Thoracic aorta (tissue), 2 donors: Measurements from ENCODE around the gene MED16. TPM values are rescaled to one million over a fixed set of nuclear protein-coding genes. Genes with fewer than 3 reads are reported as not detected.

Experiments used
- ATAC-seq: fragments of 150-250 bp; one replicate; pipeline ENCODE4 v1.8.0; 2017; ENCODE audit warnings: low read depth; ENCODE audit not compliant: insufficient number of reproducible peaks, low FRiP score
- DNase-seq: peaks from one replicate; pipeline ENCODE4 v3.0.0-alpha.2; 2020; ENCODE audit warnings: low spot score
- H3K27ac ChIP-seq, 2 donors: fragments of 200-600 bp; sonication (generic); 1 replicate in 1 of 2; 2 replicates in 1 of 2; pipeline ENCODE4 v1.5.1; 2016; ENCODE audit warnings: mild to moderate bottlenecking in 2 of 2, moderate library complexity in 2 of 2
- H3K27me3 ChIP-seq: fragments of 200-600 bp; sonication (generic); replicated peaks from 2 replicates; pipeline ENCODE4 v1.6.0; 2016; ENCODE audit warnings: mild to moderate bottlenecking; ENCODE audit not compliant: insufficient read depth
- H3K36me3 ChIP-seq: fragments of 200-600 bp; sonication (generic); one replicate; pipeline ENCODE4 v1.5.1; 2016
- H3K4me1 ChIP-seq, 2 donors: fragments of 200-600 bp; sonication (generic); 1 replicate in 1 of 2; 2 replicates in 1 of 2; pipeline versions ENCODE4 v1.5.1 to v1.6.0; 2016; ENCODE audit warnings: low read depth in 2 of 2, mild to moderate bottlenecking in 1 of 2; ENCODE audit not compliant: control insufficient read depth in 1 of 2
- H3K4me3 ChIP-seq: fragments of 200-600 bp; sonication (generic); 2 replicates; pipeline ENCODE4 v1.5.1; 2016; ENCODE audit warnings: mild to moderate bottlenecking
- H3K9me3 ChIP-seq: fragments of 200-600 bp; sonication (generic); 2 replicates; pipeline ENCODE4 v1.5.1; 2016
- CTCF ChIP-seq: fragments of 200-600 bp; sonication (generic); IDR thresholded peaks from one replicate; pipeline ENCODE4 v1.5.1; 2019; ENCODE audit warnings: antibody characterized with exemption
- total RNA-seq, 2 donors: library from RNA; depleted of rRNA; stranded (reverse); fragments of >200 nt; gene quantifications; one replicate each; pipeline versions ENCODE4 v1.1.0 to v1.2.3, GENCODE V29; 2016

The MED16 gene
- 10 to 100 TPM; 29.1 to 38.0 TPM for total RNA-seq

- Histone ChIP-seq H3K36me3 (peaks cover 12% of the 10 kb centered on the region), H3K27me3 (no peaks in the 10 kb centered on the region), H3K4me1 (peaks cover 4 to 14% of the 10 kb centered on the region in 2 donors), H3K9me3 (no peaks in the 10 kb centered on the region), H3K4me3 (peak within 1 kb of the TSS; percentile 90), H3K27ac (peak within 1 kb of the TSS; percentile 61 to 91)
- DNase-seq = peak; percentile 64
- ATAC-seq = peak; percentile 83
- no peak for TF ChIP-seq CTCF
These were observed at the start of gene MED16, which contains the start of gene RNU6-9 for GRCh38 chr19:892894-893689. MED16 (minus strand) TSS chr19:893187; CDS start chr19:891131, 2,056 bp downstream. RNU6-9 (plus strand) TSS chr19:893484.

GRCh38 chr19:942133-942645 is 49.2 kb upstream of the MED16 start:
- Histone ChIP-seq H3K36me3 (no peaks in the 10 kb centered on the region), H3K4me1 (peaks cover 6 to 20% of the 10 kb centered on the region in 2 donors), H3K27ac (no peak overlapping the region), H3K27me3 (no peaks in the 10 kb centered on the region), H3K9me3 (no peaks in the 10 kb centered on the region), H3K4me3 (no peak overlapping the region)
- DNase-seq (no peak), ATAC-seq (no peak)
- TF ChIP-seq CTCF = no peak

GRCh38 chr19:941292-942132 is 48.5 kb upstream of the MED16 start:
- no peak for TF ChIP-seq CTCF
- peak overlapping the region; percentile 82 for H3K27ac ChIP-seq
- H3K4me1 ChIP-seq = peaks cover 6 to 20% of the 10 kb centered on the region in 2 donors
- DNase-seq (no peak), ATAC-seq (no peak)
- no peaks in the 10 kb centered on the region for H3K36me3 ChIP-seq
- no peaks in the 10 kb centered on the region for H3K27me3 ChIP-seq
- no peaks in the 10 kb centered on the region for H3K9me3 ChIP-seq
- peak overlapping the region; percentile 64 for H3K4me3 ChIP-seq

DNA sequence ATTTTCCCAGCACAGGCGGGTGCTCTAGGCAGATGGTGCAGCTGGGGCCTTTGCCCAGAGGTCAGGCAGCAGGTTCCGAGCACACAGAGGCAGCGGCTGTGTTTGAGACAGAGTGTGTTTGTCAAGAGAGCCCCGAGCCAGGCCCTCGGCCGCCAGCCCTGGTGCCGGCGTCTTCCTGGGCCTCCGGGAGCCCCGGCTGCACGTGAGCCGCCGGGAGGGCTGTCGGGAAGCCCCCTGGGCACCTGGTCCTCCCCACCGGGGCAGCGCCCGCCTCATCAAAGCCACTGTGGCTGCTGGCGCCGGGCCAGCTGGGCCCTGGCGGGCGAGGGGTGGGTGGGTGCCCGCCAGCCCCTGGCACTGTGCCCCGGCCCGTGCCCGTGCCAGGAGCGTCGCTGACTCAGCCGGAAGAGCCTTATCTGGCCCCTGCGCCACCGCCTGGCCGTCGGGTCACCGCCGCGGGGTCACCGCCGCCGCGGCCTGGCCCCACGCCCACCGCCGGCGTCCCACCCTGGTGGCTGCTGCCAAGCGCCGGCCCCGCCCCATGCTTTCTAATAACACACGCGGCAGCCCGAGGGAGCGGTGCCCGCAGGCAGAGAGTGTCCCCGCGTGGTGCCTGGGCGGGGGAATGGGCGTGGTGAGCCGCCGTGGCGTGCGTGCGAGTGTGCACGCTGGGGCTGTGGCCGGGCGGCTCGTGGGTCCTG is 47.8 kb upstream of the MED16 start:
- Histone ChIP-seq H3K4me1 (peaks cover 6 to 20% of the 10 kb centered on the region in 2 donors), H3K36me3 (no peaks in the 10 kb centered on the region), H3K27ac (peak overlapping the region; percentile 82), H3K9me3 (no peaks in the 10 kb centered on the region), H3K4me3 (peak overlapping the region; percentile 64), H3K27me3 (no peaks in the 10 kb centered on the region)
- ATAC-seq (peak; percentile 45), DNase-seq (peak; percentile 57)
- no peak for TF ChIP-seq CTCF
